A549 treated with dexamethasone at 1 μM for 4 hours (cell line): Measurements from ENCODE around the gene TMEM244. TPM values are rescaled to one million over a fixed set of nuclear protein-coding genes. Genes with fewer than 3 reads are reported as not detected.

Experiments
- total RNA-seq: library from RNA; stranded (reverse); fragments of 200-300 nt; extraction: Qiagen RNA extraction; gene quantifications from 5 replicates; pipeline ENCODE4 v1.2.3, GENCODE V29; 2022

Gene TMEM244, protein sequence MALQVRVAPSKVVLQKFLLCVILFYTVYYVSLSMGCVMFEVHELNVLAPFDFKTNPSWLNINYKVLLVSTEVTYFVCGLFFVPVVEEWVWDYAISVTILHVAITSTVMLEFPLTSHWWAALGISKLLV
- total RNA-seq, result not detected in 5 replicates

GRCh38 chr6:129860908-129861665 is at the start of gene TMEM244:
TSS of gene TMEM244 (minus strand) at chr6:129861315. CDS start at chr6:129861188, 127 bp downstream.

Other genes with a start within 250 kb of the TMEM244 start
- 4.5 to 7.5 TPM (median 5.3 TPM) in 5 replicates for gene ARHGAP18, start 151.1 kb downstream of the TMEM244 start, total RNA-seq
- 2.3 to 3.1 TPM (median 2.9 TPM) in 5 replicates for gene L3MBTL3, start 157.3 kb upstream of the TMEM244 start, total RNA-seq